Measurements from ENCODE around the gene TMEM132A. TPM values are rescaled to one million over a fixed set of nuclear protein-coding genes. Genes with fewer than 3 reads are reported as not detected.
A peak's percentile ranks its signal among the peaks of the same experiment; 100 is the strongest.

Gene TMEM132A
- total and polyA plus RNA-seq, 4 donors = 0.60 to 1.6 (median 1.1) TPM

GRCh38 chr11:60913793-60914632 is 10.2 kb upstream of the TMEM132A start, which contains the start of gene TMEM109:
TSS of gene TMEM109 (plus strand) at chr11:60914158. CDS start at chr11:60919694, 5,536 bp downstream.
- H3K9me3 ChIP-seq (ENCODE audit: control insufficient read depth in 4 of 4, low read length in 3 of 4) = no peaks in the 10 kb centered on the region
- H3K9ac ChIP-seq (ENCODE audit: low read depth in 1 of 2, low read length in 2 of 2) = peak within 1 kb of the TSS; percentile 95 to 97
- peak within 1 kb of the TSS; percentile 96 to 98 for H3K27ac ChIP-seq (ENCODE audit: low read depth in 1 of 2, low read length in 2 of 2)
- H3K27me3 ChIP-seq (ENCODE audit: control insufficient read depth in 4 of 4, insufficient read depth in 4 of 4, low read length in 3 of 4) = no peaks in the 10 kb centered on the region
- peaks cover 6 to 23% (median 14%) of the 10 kb centered on the region in 4 donors for H3K4me1 ChIP-seq (ENCODE audit: control insufficient read depth in 4 of 4, insufficient read depth in 4 of 4, low read length in 3 of 4)
- no peaks in the 10 kb centered on the region for H3K36me3 ChIP-seq (ENCODE audit: control insufficient read depth in 4 of 4, insufficient read depth in 3 of 4, low read depth in 1 of 4, low read length in 3 of 4)
- DNase-seq (ENCODE audit: low spot score) = peak; percentile 84
- WGBS = under 1% methylated on average over 70 of the region's 70 CpGs
- peak within 1 kb of the TSS; percentile 64 to 92 (median 77) for H3K4me3 ChIP-seq (ENCODE audit: low read depth in 1 of 3, low read length in 3 of 3)
- TF ChIP-seq YY1 (IDR thresholded peaks at IDR 0.05) (peak; percentile 85), JUND (IDR thresholded peaks at IDR 0.05) (no peak), HNF4A (conservative IDR thresholded peaks at IDR 0.05) (no peak), HNF4G (IDR thresholded peaks at IDR 0.05) (no peak), FOXA2 (IDR thresholded peaks at IDR 0.05) (no peak), NR2F2 (IDR thresholded peaks at IDR 0.05) (no peak), CTCF (IDR thresholded peaks at IDR 0.05; ENCODE audit: low read depth, low read length, missing input control) (no peak), TAF1 (conservative IDR thresholded peaks at IDR 0.05) (peak; percentile 69), REST (IDR thresholded peaks at IDR 0.05) (peak; percentile 42), SP1 (IDR thresholded peaks at IDR 0.05) (peak; percentile 54), RAD21 (IDR thresholded peaks at IDR 0.05) (peak in 1 of 2 donors; percentile 18), MAX (IDR thresholded peaks at IDR 0.05) (peak; percentile 92), RXRA (IDR thresholded peaks at IDR 0.05) (peak; percentile 14 to 21), GABPA (IDR thresholded peaks at IDR 0.05 in 1 of 2, conservative IDR thresholded peaks at IDR 0.05 in 1 of 2) (peak; percentile 56 to 86)

GRCh38 chr11:60914633-60915247 is 9.5 kb upstream of the TMEM132A start:
- TF ChIP-seq ATF3 (IDR thresholded peaks at IDR 0.05) (no peak), SP1 (IDR thresholded peaks at IDR 0.05) (no peak), RAD21 (IDR thresholded peaks at IDR 0.05) (no peak), REST (IDR thresholded peaks at IDR 0.05) (no peak), EGR1 (IDR thresholded peaks at IDR 0.05; ENCODE audit: low read depth in 2 of 2) (no peak), FOXA1 (IDR thresholded peaks at IDR 0.05) (no peak)
- H3K36me3 ChIP-seq (ENCODE audit: control insufficient read depth in 4 of 4, insufficient read depth in 3 of 4, low read depth in 1 of 4, low read length in 3 of 4) = peaks cover 0 to under 1% (median under 1%) of the 10 kb centered on the region in 4 donors

More at GRCh38 chr11:60914633-60915247, 9.5 kb upstream of the TMEM132A start:
- 9% methylated on average over 31 of the region's 31 CpGs for WGBS
- Histone ChIP-seq H3K4me3 (ENCODE audit: low read depth in 1 of 3, low read length in 3 of 3) (peak overlapping the region; percentile 64 to 92 (median 77)), H3K9ac (ENCODE audit: low read depth in 1 of 2, low read length in 2 of 2) (peak overlapping the region; percentile 16 to 97), H3K27me3 (ENCODE audit: control insufficient read depth in 4 of 4, insufficient read depth in 4 of 4, low read length in 3 of 4) (no peaks in the 10 kb centered on the region), H3K9me3 (ENCODE audit: control insufficient read depth in 4 of 4, low read length in 3 of 4) (no peaks in the 10 kb centered on the region), H3K4me1 (ENCODE audit: control insufficient read depth in 4 of 4, insufficient read depth in 4 of 4, low read length in 3 of 4) (peaks cover 6 to 23% (median 14%) of the 10 kb centered on the region in 4 donors), H3K27ac (ENCODE audit: low read depth in 1 of 2, low read length in 2 of 2) (peak overlapping the region in 1 of 2 donors; percentile 98)
- no peak for DNase-seq (ENCODE audit: low spot score)
